Measurements from ENCODE around the gene RPUSD4.
"Not testable (repeated sequence)": the region's sequence is repeated elsewhere in the genome, so short reads cannot be mapped to it uniquely, and the experiment has no call there.

Gene RPUSD4, protein sequence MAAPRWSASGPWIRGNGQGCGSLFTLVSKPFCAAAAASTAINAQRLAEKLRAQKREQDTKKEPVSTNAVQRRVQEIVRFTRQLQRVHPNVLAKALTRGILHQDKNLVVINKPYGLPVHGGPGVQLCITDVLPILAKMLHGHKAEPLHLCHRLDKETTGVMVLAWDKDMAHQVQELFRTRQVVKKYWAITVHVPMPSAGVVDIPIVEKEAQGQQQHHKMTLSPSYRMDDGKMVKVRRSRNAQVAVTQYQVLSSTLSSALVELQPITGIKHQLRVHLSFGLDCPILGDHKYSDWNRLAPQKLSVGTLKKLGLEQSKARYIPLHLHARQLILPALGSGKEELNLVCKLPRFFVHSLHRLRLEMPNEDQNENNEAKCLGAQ

DNA sequence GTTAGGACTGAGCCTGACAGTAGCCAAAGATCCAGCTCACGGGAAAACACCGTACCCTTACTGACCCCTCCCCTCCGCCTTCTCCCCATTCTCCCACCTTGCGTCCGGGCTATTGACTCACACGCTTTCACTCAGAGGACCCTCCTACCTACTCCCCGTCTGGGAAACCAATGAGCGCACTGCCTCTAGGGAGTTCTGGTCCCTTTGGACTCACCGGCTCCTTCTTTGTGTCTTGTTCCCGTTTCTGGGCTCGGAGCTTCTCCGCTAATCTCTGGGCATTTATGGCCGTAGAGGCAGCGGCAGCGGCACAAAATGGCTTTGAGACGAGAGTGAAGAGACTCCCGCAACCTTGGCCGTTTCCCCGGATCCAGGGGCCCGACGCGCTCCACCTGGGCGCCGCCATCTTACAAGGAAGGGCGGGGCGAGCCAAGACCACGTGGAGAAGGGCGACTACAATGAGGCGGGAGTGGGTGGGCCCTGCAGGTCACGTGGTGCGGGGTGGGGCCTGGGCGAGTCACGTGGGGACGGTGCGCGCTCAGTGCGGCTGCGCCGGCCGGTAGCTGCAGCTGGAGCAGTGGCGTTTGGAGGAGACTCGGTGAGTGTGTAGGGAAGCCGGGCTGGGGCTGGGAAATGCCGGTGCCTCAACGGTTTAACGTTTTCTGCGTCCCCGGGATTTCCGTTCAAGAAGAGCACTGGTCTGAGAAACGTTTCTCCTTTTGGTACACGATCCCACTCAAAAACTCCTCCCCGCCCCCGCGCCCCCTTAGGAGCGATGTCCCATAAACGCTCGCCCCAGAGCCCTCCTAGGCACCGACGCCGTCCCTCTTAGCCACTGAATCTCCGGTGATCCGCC, at the start of gene RPUSD4, which contains the start of gene FAM118B:
Gene RPUSD4, minus strand, starts transcription at position 415 of the 853 bp plus-strand sequence. Its CDS starts 12 bp downstream, at position 403.
Gene FAM118B, plus strand, starts transcription at position 547 of the 853 bp plus-strand sequence. CDS start 23,220 bp downstream, outside the sequence.
- DNase-seq (ENCODE audit: low read depth, low spot score) = peak; percentile 98

- no peak for DNase-seq (ENCODE audit: low read depth, low spot score)
Observed at GRCh38 chr11:126257764-126258163, 46.3 kb upstream of the RPUSD4 start.

- no peak for DNase-seq (ENCODE audit: low read depth, low spot score)
Observed at GRCh38 chr11:126257144-126257543, 45.7 kb upstream of the RPUSD4 start.

GRCh38 chr11:126256216-126256615, 44.8 kb upstream of the RPUSD4 start:
- no peak for DNase-seq (ENCODE audit: low read depth, low spot score)

DNA sequence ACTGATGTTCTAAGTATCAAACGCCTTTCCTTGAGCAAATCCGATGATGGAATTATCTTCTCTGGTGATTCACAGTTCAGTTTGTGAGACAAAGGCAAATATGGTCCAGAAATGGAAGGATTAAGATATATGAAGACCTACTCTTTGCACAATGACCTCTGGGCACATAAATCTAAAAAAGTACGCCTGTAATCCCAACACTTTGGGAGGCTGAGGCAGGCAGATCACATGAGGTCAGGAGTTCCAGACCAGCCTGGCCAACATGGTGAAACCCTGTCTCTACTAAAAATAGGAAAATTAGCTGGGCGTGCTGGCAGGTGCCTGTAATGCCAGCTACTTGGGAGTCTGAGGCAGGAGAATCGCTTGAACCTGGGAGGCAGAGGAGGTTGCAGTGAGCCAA, 44.1 kb upstream of the RPUSD4 start:
- DNase-seq (ENCODE audit: low read depth, low spot score) = not testable (repeated sequence)

DNA sequence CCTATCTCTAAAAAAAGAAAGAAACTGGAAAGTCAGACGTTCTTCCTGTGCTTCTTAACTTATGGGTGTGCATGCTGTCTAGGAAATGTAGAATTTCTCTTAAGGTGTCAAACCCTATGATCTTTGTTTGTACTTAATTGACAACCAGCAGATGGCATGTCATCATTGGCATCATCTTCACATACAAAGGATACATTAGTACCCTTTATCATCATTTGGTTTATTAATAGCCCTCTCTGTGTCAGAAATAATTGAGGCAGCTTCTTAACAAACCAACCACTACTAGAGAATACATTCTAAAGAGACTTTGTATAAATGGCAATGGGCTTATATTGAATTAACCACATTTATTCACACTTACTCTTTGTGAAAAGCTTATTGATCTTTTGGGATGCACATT, 43.4 kb upstream of the RPUSD4 start:
- no peak for DNase-seq (ENCODE audit: low read depth, low spot score)

DNA sequence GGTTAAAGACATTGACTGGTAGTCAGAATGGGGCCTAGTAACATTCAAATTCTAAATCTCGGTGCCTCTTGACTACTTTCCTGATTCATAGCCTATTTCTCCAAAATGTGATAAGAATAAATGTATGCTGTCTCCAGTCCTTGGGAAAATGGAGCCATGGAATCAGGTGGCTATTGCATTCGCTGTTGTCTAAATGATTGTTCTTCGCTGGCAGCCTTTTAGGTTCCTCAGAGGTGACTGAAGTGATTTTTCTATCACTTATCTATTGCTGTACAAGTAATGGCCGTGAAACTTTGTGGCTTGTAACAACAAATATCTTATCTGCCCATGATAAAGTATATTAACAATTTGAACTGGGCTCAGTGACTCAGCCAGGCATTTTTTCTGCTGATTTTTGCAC, 41.8 kb upstream of the RPUSD4 start:
- DNase-seq (ENCODE audit: low read depth, low spot score) = no peak

- DNase-seq (ENCODE audit: low read depth, low spot score) = no peak
Observed at GRCh38 chr11:126246636-126247035, 35.2 kb upstream of the RPUSD4 start.

GRCh38 chr11:126233391-126233790, 21.9 kb upstream of the RPUSD4 start:
- DNase-seq (ENCODE audit: low read depth, low spot score) = no peak

- no peak for DNase-seq (ENCODE audit: low read depth, low spot score)
Observed at GRCh38 chr11:126232683-126233082, 21.2 kb upstream of the RPUSD4 start.

- DNase-seq (ENCODE audit: low read depth, low spot score) = no peak
Observed at GRCh38 chr11:126231725-126232459, 20.4 kb upstream of the RPUSD4 start.

DNA sequence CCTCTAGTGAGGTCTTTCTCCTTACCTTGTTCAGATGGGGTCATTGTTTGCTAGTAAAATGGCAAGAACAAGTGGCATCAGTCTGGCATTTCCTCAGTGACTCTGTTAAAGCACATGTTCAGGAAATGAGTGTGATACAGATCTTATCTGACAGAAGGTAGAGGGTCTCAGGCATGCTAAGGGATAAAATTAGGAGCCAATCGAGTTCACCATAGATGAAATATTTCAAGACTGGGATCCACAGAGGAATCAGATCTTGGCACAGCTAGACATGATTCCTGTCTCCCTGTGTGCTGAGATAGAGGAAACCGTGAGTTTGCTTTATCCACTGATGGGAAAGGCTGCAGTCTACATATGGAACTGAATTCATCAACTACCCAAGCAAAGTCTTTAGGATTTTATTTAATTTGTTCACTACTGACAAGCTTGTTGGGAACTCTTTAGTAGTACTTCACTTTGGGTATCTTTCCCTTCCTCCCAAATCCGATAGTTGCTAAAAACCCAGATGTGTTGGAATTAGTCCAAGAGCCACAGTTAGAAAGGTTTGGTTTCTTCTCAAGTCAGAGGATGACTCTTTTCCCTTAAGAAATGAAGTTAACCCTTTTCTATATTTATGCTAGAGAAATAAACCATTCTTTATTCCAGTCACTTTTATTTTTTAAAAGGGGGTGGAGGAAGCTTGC, 18.5 kb upstream of the RPUSD4 start:
- no peak for DNase-seq (ENCODE audit: low read depth, low spot score)

DNA sequence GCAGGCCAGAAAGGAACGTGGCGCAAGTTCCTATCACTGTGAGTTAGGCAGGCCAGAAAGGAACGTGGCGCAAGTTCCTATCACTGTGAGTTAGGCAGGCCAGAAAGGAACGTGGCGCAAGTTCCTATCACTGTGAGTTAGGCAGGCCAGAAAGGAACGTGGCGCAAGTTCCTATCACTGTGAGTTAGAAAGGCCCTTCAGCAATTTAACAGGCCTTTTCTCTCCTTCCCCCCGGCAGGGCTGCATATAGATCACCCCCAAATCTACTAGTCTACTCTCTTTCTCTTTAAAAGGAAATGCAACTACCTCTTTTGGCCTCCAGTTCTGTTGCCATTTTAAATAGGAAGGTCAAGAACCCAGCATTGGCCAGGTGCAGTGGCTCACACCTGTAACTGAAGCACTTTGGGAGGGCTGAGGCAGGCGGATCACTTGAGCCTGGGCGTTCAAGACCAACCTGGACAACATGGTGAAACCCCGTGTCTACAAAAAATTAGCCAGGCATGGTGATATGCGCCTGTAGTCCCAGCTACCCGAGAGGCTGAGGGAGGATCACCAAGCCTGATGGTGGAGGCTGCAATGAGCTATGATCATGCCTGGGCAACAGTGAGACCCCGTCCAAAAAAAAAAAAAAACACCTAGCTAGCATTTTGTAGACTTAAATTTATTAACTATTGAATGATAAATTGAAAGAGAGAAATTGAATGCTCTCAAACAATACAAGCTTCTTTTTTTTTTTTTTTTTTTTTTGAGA, 15.1 kb upstream of the RPUSD4 start:
- DNase-seq (ENCODE audit: low read depth, low spot score) = no peak

GRCh38 chr11:126225295-126225665, 13.8 kb upstream of the RPUSD4 start:
- DNase-seq (ENCODE audit: low read depth, low spot score) = no peak

DNA sequence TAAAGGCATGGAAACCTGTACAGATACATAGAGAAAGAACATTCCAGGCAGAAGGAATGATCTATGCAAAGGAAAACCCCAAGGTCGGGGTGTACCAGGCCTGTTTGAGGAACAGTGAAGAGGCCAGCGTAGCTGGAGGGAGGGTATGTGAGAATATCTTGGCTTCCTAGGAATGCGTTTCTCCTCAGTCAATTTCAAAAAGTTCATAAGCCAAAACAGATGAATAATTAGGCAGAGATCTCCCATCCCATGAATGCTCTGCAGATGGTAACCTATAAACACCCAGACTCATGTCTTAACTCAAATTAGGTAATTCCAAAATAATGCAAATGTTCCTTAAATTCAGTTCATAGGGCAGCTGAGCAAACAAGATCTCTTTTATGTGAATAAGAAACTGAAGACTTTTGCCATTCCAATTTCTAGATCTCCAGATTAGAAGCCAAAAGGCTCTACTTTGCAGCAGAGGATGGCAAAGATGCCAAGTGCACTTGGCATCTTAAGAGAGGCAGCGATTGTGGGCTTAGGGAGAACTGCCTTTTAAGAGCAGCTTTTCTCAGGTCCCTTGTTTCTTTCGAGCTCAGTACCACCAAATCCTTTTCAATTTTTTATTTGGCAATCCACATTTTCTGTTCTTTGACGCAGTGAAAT, 13.3 kb upstream of the RPUSD4 start:
- DNase-seq (ENCODE audit: low read depth, low spot score) = no peak

GRCh38 chr11:126219547-126219946, 8.1 kb upstream of the RPUSD4 start:
- DNase-seq (ENCODE audit: low read depth, low spot score) = no peak

DNA sequence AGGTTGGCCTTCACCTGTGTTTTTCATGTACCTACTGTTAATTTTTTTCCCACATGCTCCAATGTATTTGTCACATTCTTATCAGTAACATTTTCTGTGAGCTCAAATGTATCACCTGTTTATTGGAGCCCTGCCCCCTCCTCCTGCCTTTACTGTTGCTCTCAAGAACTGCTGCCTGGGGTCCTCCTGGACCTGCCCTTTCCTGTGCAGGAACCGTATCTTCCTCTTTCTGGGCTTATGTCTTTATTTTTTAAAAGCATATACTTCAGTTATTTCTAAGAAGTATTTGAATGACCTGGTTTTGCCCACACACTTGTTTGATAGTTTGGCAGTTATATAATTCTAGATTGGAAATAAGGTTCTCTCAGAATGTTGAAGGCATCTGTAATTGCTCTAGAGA, 6.0 kb upstream of the RPUSD4 start:
- DNase-seq (ENCODE audit: low read depth, low spot score) = no peak

- DNase-seq (ENCODE audit: low read depth, low spot score) = no peak
Observed at GRCh38 chr11:126216526-126217305, 5.3 kb upstream of the RPUSD4 start.

GRCh38 chr11:126214841-126215240, 3.4 kb upstream of the RPUSD4 start:
- DNase-seq (ENCODE audit: low read depth, low spot score) = no peak

All from ELF-1 (cell line).